Naive B cell (primary cell): ENCODE data around the gene CRY2. TPM values are rescaled to one million over a fixed set of nuclear protein-coding genes. Genes with fewer than 3 reads are reported as not detected.

Experiments
- ATAC-seq, 2 donors: fragments of 150-1000 bp; cut with Tn5 transposase; 2 replicates each; pipeline ENCODE4 v1.10.0; 2021; ENCODE audit warnings: low read depth in 2 of 2, mild to moderate bottlenecking in 2 of 2, moderate library complexity in 2 of 2
- DNase-seq: peaks from one replicate; pipeline ENCODE4 v3.0.0; 2022
- H3K27ac Mint-ChIP-seq, 6 donors: one replicate each; pipeline ENCODE4 v1.8.0; 2020 to 2022; ENCODE audit warnings: mild to moderate bottlenecking in 6 of 6, mixed read lengths in 6 of 6, moderate library complexity in 5 of 6, inconsistent platforms in 2 of 6
- H3K27me3 Mint-ChIP-seq, 3 donors: one replicate each; pipeline ENCODE4 v1.8.0; 2021 to 2022; ENCODE audit warnings: mixed read lengths in 3 of 3, mild to moderate bottlenecking in 1 of 3
- H3K36me3 Mint-ChIP-seq, 2 donors: one replicate each; pipeline ENCODE4 v1.8.0; 2020 to 2022; ENCODE audit warnings: mixed read lengths in 2 of 2, inconsistent platforms in 1 of 2, mild to moderate bottlenecking in 1 of 2
- H3K4me1 Mint-ChIP-seq, 3 donors: one replicate each; pipeline ENCODE4 v1.8.0; 2020 to 2022; ENCODE audit warnings: mixed read lengths in 3 of 3, inconsistent platforms in 1 of 3, mild to moderate bottlenecking in 1 of 3, moderate library complexity in 1 of 3
- H3K4me3 Mint-ChIP-seq, 8 donors: one replicate each; pipeline ENCODE4 v1.8.0; 2020 to 2022; ENCODE audit warnings: mild to moderate bottlenecking in 8 of 8, mixed read lengths in 8 of 8, moderate library complexity in 8 of 8, inconsistent platforms in 2 of 8
- H3K9me3 Mint-ChIP-seq, 7 donors: one replicate each; pipeline ENCODE4 v1.8.0; 2020 to 2022; ENCODE audit warnings: mixed read lengths in 7 of 7, mild to moderate bottlenecking in 5 of 7, inconsistent platforms in 2 of 7, moderate library complexity in 1 of 7
- polyA plus RNA-seq, 6 donors: library from polyadenylated mRNA; unstranded; fragments of 300-500 nt; fragmentation: Illumina TruSeq; gene quantifications; one replicate each; pipeline ENCODE4 v1.2.3, GENCODE V29; 2021; ENCODE audit warnings: low read depth in 6 of 6

The CRY2 gene
- polyA plus RNA-seq, 6 donors from 2014 or later, result 10.0 to 34.2 (median 26.7) TPM

- Mint-ChIP-seq H3K27me3 (no peaks in the 10 kb centered on the region), H3K4me3 (peak overlapping the region; percentile 93 to 99 (median 96)), H3K27ac (peak overlapping the region in 5 of 6 donors; percentile 56 to 97 (median 84)), H3K36me3 (peaks cover 0 to under 1% of the 10 kb centered on the region in 2 donors), H3K9me3 (no peaks in the 10 kb centered on the region), H3K4me1 (peaks cover 46 to 80% (median 69%) of the 10 kb centered on the region in 3 donors)
- ATAC-seq (no peak), DNase-seq (no peak)
Measured at GRCh38 chr11:45924927-45925326, 77.7 kb downstream of the CRY2 start.

DNA sequence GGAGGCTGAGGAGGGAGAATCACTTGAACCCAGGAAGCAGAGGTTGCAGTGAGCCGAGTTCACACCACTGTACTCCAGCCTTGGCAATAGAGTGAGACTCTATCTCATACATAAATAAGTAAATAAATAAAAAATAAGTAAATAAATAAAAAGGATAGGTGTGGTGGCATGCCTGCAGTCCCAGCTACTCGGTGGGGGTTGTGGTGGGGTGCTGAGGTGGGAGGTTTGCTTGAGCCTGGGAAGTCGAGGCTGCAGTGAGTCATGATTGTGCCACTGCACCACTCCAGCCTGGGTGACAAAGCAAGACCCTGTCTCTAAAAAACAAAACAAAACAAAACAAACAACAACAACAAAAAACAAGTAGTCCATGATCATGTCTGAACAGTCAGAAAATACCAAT, 78.3 kb downstream of the CRY2 start:
- Mint-ChIP-seq H3K27me3 (no peaks in the 10 kb centered on the region), H3K9me3 (no peaks in the 10 kb centered on the region), H3K4me1 (peaks cover 46 to 80% (median 69%) of the 10 kb centered on the region in 3 donors), H3K36me3 (peaks cover 6 to 7% of the 10 kb centered on the region in 2 donors), H3K4me3 (peak overlapping the region in 7 of 8 donors; percentile 53 to 99 (median 96)), H3K27ac (peak overlapping the region in 5 of 6 donors; percentile 56 to 96 (median 84))
- DNase-seq, result no peak
- ATAC-seq, result no peak

DNA sequence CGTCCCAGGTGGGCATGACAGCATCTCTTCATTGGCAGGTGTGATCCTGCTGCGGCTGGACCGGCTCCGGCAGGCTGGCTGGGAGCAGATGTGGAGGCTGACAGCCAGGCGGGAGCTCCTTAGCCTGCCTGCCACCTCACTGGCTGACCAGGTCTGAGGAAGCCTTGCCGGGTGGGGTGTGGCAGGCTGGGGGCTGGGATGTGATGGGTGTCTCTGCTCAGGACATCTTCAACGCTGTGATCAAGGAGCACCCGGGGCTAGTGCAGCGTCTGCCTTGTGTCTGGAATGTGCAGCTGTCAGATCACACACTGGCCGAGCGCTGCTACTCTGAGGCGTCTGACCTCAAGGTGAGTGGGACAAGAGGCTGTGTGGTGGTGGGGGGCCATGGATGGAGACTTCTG, 78.7 kb downstream of the CRY2 start:
- peaks cover 50 to 76% (median 69%) of the 10 kb centered on the region in 3 donors for H3K4me1 Mint-ChIP-seq
- H3K9me3 Mint-ChIP-seq, result no peaks in the 10 kb centered on the region
- no peak for DNase-seq
- peaks cover 6 to 11% of the 10 kb centered on the region in 2 donors for H3K36me3 Mint-ChIP-seq
- H3K27me3 Mint-ChIP-seq, result no peaks in the 10 kb centered on the region
- peak overlapping the region in 3 of 6 donors; percentile 7 to 96 (median 93) for H3K27ac Mint-ChIP-seq
- no peak for ATAC-seq
- H3K4me3 Mint-ChIP-seq, result peak overlapping the region in 6 of 8 donors; percentile 47 to 99 (median 83)

- Mint-ChIP-seq H3K36me3 (peaks cover 12 to 17% of the 10 kb centered on the region in 2 donors), H3K27me3 (no peaks in the 10 kb centered on the region), H3K27ac (peak overlapping the region in 5 of 6 donors; percentile 60 to 96 (median 93)), H3K4me1 (peaks cover 53 to 74% (median 69%) of the 10 kb centered on the region in 3 donors), H3K4me3 (peak overlapping the region in 7 of 8 donors; percentile 12 to 100 (median 98)), H3K9me3 (no peaks in the 10 kb centered on the region)
- DNase-seq (no peak), ATAC-seq (no peak)
Measured at GRCh38 chr11:45926536-45927331, 79.5 kb downstream of the CRY2 start.

- Mint-ChIP-seq H3K4me1 (peaks cover 57 to 75% (median 72%) of the 10 kb centered on the region in 3 donors), H3K4me3 (peak overlapping the region; percentile 34 to 100 (median 82)), H3K9me3 (no peaks in the 10 kb centered on the region), H3K27me3 (no peaks in the 10 kb centered on the region), H3K36me3 (peaks cover 17 to 23% of the 10 kb centered on the region in 2 donors), H3K27ac (peak overlapping the region in 5 of 6 donors; percentile 83 to 96 (median 93))
- DNase-seq (no peak), ATAC-seq (no peak)
Measured at GRCh38 chr11:45927332-45927683, 80.0 kb downstream of the CRY2 start.

- no peak for ATAC-seq
- H3K4me1 Mint-ChIP-seq, result peaks cover 57 to 75% (median 72%) of the 10 kb centered on the region in 3 donors
Measured at GRCh38 chr11:45927684-45928413, 80.6 kb downstream of the CRY2 start.

DNA sequence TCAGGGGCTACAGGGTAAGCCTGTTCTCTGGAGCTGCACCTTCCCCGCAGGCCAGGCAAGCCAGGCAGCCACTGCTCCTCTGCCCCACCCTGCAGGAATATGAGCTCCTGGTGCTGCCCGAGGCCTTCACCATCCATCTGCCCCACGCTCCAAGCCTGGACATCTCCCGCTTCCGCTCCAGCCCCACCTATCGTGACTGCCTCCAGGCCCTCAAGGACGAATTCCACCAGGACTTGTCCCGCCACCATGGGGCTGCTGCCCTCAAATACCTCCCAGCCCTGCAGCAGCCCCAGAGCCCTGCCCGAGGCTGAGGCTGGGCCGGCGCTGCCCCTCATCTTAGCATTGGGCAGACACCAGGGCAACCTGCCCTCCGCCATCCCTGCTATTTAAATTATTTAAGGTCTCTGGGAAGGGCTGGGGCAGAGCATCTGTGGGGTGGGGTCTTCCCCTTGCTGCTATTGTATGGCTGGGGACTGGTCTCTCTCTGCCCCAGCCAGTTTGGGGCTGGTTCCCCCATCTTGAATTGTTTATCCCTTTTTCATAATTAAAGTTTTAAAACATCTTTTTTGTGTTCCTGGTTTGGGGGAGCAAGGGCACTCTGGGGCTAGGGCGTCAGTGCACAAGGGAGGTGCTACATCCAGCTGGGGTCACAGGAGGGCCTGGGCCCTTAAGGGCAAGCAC, 81.4 kb downstream of the CRY2 start:
- Mint-ChIP-seq H3K36me3 (peaks cover 26 to 31% of the 10 kb centered on the region in 2 donors), H3K27ac (peak overlapping the region; percentile 21 to 99 (median 83)), H3K4me3 (peak overlapping the region; percentile 65 to 100 (median 91)), H3K27me3 (no peaks in the 10 kb centered on the region), H3K9me3 (no peaks in the 10 kb centered on the region), H3K4me1 (peaks cover 62 to 78% (median 76%) of the 10 kb centered on the region in 3 donors)
- DNase-seq (no peak), ATAC-seq (no peak)

More at GRCh38 chr11:45927684-45928413, 80.6 kb downstream of the CRY2 start:
- peaks cover 23 to 28% of the 10 kb centered on the region in 2 donors for H3K36me3 Mint-ChIP-seq
- peak overlapping the region; percentile 65 to 100 (median 91) for H3K4me3 Mint-ChIP-seq
- H3K9me3 Mint-ChIP-seq, result no peaks in the 10 kb centered on the region
- no peaks in the 10 kb centered on the region for H3K27me3 Mint-ChIP-seq
- peak overlapping the region in 5 of 6 donors; percentile 83 to 99 (median 93) for H3K27ac Mint-ChIP-seq
- no peak for DNase-seq

DNA sequence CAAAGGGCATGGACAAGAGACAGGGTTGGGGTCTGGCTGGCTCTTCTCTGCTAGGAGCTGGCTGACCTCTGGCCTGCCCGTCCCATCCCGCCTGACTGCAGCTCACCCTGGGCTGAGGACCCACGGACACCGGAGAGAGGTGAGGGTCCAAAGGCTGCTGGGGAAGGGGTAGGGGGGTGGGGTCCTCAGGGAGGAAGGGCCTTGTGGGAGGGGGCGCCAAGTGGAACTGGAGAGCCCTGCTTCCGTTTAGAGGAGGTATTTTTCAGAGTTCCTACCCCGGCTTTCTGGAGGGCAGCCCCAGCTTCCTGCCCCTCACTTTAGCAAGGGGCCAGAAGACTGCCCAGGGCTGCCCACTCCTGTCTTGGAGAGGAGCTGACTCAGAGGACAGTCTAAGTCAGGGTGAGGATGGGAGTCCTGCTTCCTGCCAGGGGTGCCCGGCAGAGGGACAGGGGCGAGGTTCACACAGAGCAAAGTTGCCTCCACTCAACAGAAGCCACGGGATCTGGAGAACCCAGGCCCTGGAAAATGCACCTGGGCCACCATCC, 82.3 kb downstream of the CRY2 start:
- peak overlapping the region; percentile 96 to 99 (median 98) for H3K27ac Mint-ChIP-seq

GRCh38 chr11:45930031-45930794, 82.9 kb downstream of the CRY2 start:
- peak; percentile 93 for DNase-seq
- Mint-ChIP-seq H3K9me3 (no peaks in the 10 kb centered on the region), H3K27ac (peak overlapping the region; percentile 96 to 99 (median 98)), H3K27me3 (no peaks in the 10 kb centered on the region), H3K4me1 (peaks cover 59 to 78% (median 76%) of the 10 kb centered on the region in 3 donors), H3K36me3 (peaks cover 26 to 31% of the 10 kb centered on the region in 2 donors), H3K4me3 (peak overlapping the region; percentile 97 to 100 (median 99))
- ATAC-seq, result peak; percentile 81 to 85

More for the DNA sequence above, 82.3 kb downstream of the CRY2 start:
- ATAC-seq (no peak), DNase-seq (no peak)
- Mint-ChIP-seq H3K9me3 (no peaks in the 10 kb centered on the region), H3K4me3 (peak overlapping the region; percentile 97 to 100 (median 99)), H3K36me3 (peaks cover 26 to 31% of the 10 kb centered on the region in 2 donors), H3K4me1 (peaks cover 59 to 78% (median 76%) of the 10 kb centered on the region in 3 donors), H3K27me3 (no peaks in the 10 kb centered on the region)

DNA sequence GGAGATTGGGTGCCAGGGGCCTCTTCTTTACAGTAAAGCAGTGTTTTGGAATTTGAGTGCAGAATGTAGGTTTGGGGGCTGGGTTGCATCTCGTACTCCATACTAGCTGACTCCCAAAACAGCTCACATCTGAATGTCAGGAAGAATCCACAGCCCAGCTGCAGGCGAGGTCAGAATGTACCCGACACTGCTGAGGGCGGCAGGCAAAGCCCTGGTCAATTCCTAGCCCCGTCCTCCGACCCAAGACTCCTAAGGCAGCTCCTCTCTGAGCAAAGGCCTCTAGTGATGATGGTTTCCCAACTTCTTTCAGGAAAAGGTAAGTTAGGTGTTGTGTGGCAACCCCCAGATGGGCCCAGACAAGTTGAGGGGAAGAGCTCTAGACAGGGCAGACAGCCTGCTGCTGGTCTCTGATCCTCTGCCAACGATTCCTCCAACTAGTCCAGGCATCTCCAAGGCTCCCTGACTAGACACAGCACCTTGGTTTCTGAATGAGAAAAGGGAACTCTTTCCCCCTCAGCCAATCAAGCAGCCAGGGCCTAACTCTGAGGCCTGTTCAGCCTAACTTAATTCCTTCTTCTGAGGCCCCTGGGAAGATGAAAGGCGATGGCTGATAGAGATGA, 83.8 kb downstream of the CRY2 start:
- DNase-seq, result no peak
- H3K9me3 Mint-ChIP-seq, result no peaks in the 10 kb centered on the region
- peak overlapping the region; percentile 97 to 100 (median 99) for H3K4me3 Mint-ChIP-seq
- peaks cover 66 to 79% (median 76%) of the 10 kb centered on the region in 3 donors for H3K4me1 Mint-ChIP-seq
- no peaks in the 10 kb centered on the region for H3K27me3 Mint-ChIP-seq
- H3K36me3 Mint-ChIP-seq, result peaks cover 26 to 31% of the 10 kb centered on the region in 2 donors
- H3K27ac Mint-ChIP-seq, result peak overlapping the region; percentile 96 to 99 (median 98)
- ATAC-seq, result no peak

GRCh38 chr11:45931739-45932138, 84.5 kb downstream of the CRY2 start:
- no peaks in the 10 kb centered on the region for H3K27me3 Mint-ChIP-seq
- no peak for DNase-seq
- no peak for ATAC-seq
- H3K27ac Mint-ChIP-seq, result peak overlapping the region; percentile 96 to 99 (median 98)
- H3K9me3 Mint-ChIP-seq, result no peaks in the 10 kb centered on the region
- H3K36me3 Mint-ChIP-seq, result peaks cover 26 to 31% of the 10 kb centered on the region in 2 donors
- peak overlapping the region; percentile 97 to 100 (median 99) for H3K4me3 Mint-ChIP-seq
- peaks cover 66 to 77% (median 74%) of the 10 kb centered on the region in 3 donors for H3K4me1 Mint-ChIP-seq

DNA sequence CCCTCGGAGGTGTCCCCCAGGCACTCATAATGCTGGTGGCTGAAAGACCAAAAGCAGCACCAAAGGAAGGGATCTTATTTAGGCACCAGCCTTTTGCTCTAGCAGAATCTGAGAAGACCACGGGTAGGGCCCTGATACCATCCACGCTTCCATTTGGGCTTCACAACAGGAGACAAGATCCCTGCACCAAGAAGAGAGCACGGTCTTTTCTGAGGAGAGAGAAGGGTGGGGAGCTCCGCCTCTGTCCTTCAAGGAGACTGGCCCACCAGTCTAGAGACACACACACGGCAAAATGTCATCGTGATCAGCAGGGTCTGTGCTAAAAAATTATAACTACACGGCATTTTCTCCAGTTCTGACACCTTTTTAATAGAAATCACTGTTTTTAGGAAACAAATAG, 84.9 kb downstream of the CRY2 start:
- H3K4me3 Mint-ChIP-seq, result peak overlapping the region; percentile 97 to 100 (median 99)
- DNase-seq, result no peak
- ATAC-seq, result no peak
- peaks cover 26 to 31% of the 10 kb centered on the region in 2 donors for H3K36me3 Mint-ChIP-seq
- H3K27me3 Mint-ChIP-seq, result no peaks in the 10 kb centered on the region
- peak overlapping the region; percentile 96 to 99 (median 98) for H3K27ac Mint-ChIP-seq
- peaks cover 66 to 77% (median 72%) of the 10 kb centered on the region in 3 donors for H3K4me1 Mint-ChIP-seq
- no peaks in the 10 kb centered on the region for H3K9me3 Mint-ChIP-seq
